LHCN-M2 (cell line): ENCODE results near the gene SLC6A16. TPM values are rescaled to one million over a fixed set of nuclear protein-coding genes. Genes with fewer than 3 reads are reported as not detected.

Experiments
- DNase-seq: peaks from one replicate; pipeline ENCODE4 v3.0.0-alpha.2; 2012; ENCODE audit warnings: low read depth
- total RNA-seq: library from RNA; depleted of rRNA; stranded (reverse); fragments of >200 nt; gene quantifications from 2 replicates; pipeline ENCODE4 v1.2.3, GENCODE V29; 2014; rRNA removed

SLC6A16 gene
- total RNA-seq, 1 experiment from 2014 or later: 0.11 TPM

DNA sequence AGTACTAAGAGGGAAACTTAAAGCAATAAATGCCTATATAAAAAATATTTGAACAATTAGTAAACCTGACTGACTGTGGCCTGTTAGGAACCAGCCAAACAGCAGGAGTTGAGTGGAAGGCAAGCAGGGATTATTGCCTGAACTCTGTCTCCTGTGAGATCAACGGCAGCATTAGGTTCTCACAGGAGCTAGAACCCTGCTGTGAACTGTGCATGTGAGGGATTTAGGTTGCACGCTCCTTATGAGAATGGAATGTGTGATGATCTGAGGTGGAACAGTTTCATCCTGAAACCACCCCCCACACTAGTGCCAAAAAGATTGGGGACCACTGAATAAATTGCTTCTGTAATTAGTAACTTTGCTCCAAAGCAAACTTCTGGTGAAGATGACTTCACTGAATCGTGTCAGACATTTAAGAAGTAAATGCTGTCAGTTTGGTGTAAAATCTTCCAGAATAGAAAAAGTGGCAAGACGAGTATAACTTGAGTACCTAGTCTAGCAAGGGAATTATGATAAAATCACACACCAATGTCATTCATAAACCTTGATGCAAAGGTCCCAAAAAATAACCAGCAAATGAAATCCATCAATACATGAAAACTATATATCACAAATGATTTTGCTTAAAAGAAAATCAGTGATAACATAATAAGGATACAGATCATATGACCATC, 53.8 kb downstream of the SLC6A16 start:
- DNase-seq: peak; percentile 19

DNA sequence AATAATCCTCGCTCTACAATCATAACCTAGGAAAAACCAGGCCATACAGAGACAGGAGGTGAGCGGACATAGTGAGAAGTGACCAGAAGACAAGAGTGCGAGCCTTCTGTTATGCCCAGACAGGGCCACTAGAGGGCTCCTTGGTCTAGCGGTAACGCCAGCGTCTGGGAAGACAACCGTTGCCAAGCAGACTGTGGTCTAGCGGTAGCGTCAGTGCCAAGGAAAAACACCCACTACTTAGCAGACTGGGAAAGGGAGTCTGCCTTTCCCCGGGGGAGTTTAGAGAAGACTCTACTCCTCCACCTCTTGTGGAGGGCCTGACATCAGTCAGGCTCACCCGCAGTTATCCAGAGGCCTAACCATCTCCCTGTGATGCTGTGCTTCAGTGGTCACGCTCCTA, 58.6 kb downstream of the SLC6A16 start:
- peak; percentile 43 for DNase-seq

DNA sequence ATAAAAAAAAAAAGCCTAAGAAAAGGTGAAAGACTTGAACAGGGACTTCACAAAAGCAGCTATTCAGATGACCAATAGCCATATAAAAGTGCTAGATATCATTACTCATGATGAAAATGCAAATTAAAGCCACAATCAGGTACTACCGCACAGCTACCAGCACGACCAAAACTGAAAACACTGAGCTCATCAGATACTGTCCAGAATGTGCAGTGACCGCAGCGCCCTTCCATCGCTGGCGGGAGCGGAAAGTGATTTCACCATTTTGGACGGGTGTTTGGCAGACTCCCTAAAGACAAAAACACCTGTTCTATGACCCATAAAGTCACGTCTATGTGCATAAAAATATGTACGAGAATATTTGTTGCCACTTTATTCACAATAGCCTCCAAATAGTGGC, 60.7 kb downstream of the SLC6A16 start:
- DNase-seq: no peak

DNA sequence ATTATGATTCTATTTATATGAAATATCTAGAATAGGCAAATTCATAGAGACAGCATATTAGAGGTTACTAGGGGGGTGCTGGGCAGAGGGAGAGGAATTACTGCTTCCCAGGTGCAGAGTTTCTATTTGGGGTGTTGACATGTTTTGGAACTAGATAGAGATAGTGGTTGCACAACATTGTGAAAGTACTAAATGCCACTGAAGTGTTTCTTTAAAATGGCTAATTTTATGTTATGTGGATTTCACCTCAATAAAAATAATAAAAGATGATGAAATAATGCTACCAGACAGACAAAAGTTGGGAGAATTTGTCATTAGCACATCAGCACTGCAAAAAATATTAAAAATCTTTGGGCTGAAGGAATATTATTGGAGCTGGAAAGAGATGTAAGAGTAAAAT, 63.4 kb downstream of the SLC6A16 start:
- no peak for DNase-seq

DNA sequence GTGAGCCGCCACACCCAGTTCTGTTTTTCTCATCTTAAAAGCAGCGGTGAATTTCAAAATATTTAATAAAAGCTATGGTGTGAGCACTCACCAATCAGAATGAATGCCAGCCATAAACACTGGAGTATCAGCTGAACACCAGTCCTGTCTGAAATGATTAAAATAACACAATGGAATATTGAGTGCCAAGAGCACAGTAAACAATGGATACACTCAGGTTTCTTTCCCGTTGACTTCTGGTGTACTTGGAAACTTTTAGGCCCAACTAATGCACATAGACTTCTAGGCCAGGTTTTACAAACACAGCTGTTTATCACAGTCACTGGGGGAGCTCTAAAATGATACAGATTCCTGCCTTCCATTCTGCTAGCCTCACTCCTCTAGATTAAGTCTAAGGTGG, 68.3 kb downstream of the SLC6A16 start:
- no peak for DNase-seq

DNA sequence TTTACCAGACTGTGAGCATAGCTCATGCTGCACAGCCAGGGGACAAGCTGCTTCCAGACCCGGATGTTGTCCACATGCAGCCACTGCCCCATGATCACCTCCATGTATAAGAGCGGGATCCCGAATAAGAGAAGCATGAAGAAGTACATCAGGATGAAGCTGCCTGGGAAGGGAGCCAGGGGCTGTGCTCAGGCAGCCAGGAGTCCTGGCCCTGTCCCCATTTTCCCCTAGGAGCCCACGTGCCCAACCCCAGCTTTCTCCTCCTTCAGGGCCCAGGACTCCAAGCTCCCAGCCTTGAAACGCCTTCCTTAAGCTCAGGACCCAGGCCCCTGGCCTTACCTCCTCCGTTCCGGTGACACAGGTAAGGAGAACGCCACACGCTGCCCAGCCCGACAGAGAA, 69.3 kb downstream of the SLC6A16 start:
- no peak for DNase-seq

DNA sequence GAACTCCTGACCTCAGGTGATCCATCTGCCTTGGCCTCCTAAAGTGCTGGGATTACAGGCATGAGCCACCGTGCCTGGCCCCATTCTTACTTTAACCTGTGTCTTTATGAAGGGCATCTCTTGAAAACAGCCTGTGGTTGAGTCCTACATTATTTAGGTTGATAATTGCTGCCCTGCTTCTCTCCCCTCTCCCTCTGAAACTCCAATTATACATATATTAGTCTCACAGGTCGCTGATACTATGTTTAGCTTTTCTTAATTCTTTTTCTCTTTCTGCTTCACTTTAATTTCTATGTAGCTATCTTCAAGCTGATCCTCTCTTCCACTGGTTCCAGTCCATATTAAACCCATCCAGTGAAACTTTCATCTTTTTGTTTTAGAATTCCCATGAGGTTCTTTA, 75.1 kb downstream of the SLC6A16 start:
- no peak for DNase-seq

DNA sequence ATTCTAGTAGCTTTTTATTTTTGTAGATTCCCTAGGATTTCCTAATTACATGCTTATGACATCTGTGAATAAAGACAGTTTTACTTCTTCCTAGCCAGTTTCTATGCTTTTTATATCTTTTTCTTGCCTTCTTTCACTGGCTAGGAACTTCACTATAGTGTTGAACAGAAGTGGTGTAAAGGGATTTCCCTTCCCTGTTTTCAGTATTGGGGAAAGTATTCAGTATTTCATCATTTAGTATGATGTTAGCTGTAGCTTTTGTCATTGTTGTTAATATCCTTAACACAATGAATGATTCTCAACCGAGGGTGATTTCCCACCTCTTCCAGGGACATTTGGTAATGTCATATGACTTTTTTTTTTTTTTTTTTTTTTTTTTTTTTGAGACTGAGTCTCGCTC, 77.3 kb downstream of the SLC6A16 start:
- no peak for DNase-seq

DNA sequence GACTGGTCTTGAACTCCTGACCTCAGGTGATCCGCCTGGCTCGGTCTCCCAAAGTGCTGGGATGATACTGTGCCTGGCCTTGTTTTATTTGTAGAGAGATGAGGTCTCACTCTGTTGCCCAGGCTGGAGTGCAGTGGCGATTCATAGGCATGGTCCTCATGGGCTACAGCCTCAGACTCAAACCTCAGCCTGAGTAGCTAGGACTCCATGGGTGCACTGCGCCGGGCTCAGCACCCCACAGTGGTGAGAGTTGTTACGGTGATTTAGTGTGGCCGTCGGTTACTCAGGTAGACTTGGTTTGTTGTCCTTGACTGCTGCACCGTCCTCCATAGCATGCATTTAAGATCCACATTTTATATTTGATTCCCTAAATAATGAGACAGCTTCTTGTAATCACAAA, 80.7 kb downstream of the SLC6A16 start:
- DNase-seq: no peak

DNA sequence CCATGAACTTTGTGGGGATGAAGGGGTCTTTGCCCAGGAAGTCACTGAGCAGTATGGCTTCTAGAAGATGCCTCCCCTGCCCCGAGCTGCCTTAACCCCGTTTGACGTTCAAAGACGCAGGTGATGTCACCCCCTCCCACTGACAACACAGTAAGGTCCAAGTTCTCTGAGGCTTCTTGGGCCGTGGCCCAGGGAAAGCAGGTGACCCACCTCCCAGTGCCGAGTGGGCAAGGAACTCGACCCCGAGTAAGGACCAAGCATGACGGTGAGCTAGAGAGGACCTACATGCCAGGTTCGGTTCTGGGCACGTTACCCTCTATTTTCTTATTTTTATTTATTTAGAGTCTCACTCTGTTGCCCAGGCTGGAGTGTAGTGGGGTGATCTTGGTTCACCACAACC, 81.3 kb downstream of the SLC6A16 start:
- no peak for DNase-seq

DNA sequence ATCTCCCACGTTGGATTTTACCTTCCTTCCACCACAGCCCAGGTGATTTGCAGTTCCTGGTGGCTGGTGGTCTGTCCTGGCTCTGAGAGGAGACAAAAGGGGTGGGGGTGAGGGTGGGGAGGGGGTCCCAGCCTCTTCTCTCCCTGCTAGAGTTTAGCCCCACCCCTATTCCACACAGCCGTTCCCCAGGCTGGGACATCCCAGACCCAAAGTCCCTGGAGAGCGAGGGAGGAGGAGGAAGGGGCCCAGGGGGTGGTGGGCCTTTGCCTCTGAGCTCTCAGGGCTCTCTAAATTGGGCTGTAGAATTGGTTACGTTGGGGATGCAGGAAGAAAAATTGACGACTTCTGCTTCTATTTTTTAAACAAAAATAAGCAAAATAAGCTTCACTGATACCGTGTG, 81.9 kb downstream of the SLC6A16 start:
- no peak for DNase-seq

DNA sequence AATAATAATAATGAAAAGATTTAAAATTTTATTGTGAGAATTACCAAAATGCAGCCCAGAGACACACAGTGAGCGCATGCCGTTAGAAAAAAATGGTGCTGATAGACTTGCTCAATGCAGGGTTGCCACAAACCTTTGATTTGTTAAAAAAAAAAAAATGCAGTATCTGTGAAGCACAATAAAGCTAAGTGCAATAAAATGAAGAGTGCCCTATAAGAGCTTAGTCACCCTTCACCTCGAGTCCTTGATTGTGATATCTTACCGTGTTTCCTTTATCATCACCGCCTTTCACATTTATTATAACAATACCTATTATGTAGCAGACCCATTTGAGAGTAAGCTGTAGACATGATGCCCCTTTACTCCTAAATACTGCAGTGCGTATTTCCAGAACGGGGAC, 83.2 kb downstream of the SLC6A16 start:
- DNase-seq: no peak

Other genes with a start within 250 kb of the SLC6A16 start
- 207 and 241 TPM in 2 replicates for gene SNRNP70, start 239.7 kb downstream of the SLC6A16 start, total RNA-seq
- gene LIN7B, start 210.8 kb downstream of the SLC6A16 start, total RNA-seq: 10.2 and 14.8 TPM in 2 replicates
- 1.1 and 3.1 TPM in 2 replicates for gene C19orf73, start 206.0 kb downstream of the SLC6A16 start, total RNA-seq
- 7.9 and 9.8 TPM in 2 replicates for gene PPFIA3, start 205.6 kb downstream of the SLC6A16 start, total RNA-seq
- 2.2 TPM in 1 of 2 replicates, not detected in the other for gene HRC, start 169.8 kb downstream of the SLC6A16 start, total RNA-seq
- gene TRPM4, start 167.4 kb downstream of the SLC6A16 start, total RNA-seq: 13.9 and 14.2 TPM in 2 replicates
- not detected in 2 replicates for gene CD37, start 10.2 kb upstream of the SLC6A16 start, total RNA-seq
- 36.9 and 39.4 TPM in 2 replicates for gene TEAD2, start 37.2 kb upstream of the SLC6A16 start, total RNA-seq
- gene DKKL1, start 38.7 kb upstream of the SLC6A16 start, total RNA-seq: 0.46 TPM in 1 of 2 replicates, not detected in the other
- not detected in 2 replicates for gene KASH5, start 63.1 kb upstream of the SLC6A16 start, total RNA-seq
- gene PTH2, start 98.2 kb upstream of the SLC6A16 start, total RNA-seq: not detected in 2 replicates
- gene GFY, start 100.2 kb upstream of the SLC6A16 start, total RNA-seq: not detected in 2 replicates
- gene SLC17A7, start 116.3 kb upstream of the SLC6A16 start, total RNA-seq: 0.46 TPM in 1 of 2 replicates, not detected in the other
- gene PIH1D1, start 126.6 kb upstream of the SLC6A16 start, total RNA-seq: 81.1 and 90.7 TPM in 2 replicates
- 34.8 and 42.6 TPM in 2 replicates for gene ALDH16A1, start 128.0 kb upstream of the SLC6A16 start, total RNA-seq
- 2.6 and 4.6 TPM in 2 replicates for gene FLT3LG, start 149.0 kb upstream of the SLC6A16 start, total RNA-seq
- gene RPL13A, start 162.4 kb upstream of the SLC6A16 start, total RNA-seq: 1,577 and 2,027 TPM in 2 replicates
- 2,307 and 2,635 TPM in 2 replicates for gene RPS11, start 171.2 kb upstream of the SLC6A16 start, total RNA-seq
- 95.6 and 96.2 TPM in 2 replicates for gene FCGRT, start 187.5 kb upstream of the SLC6A16 start, total RNA-seq
- 234 and 287 TPM in 2 replicates for gene RCN3, start 202.8 kb upstream of the SLC6A16 start, total RNA-seq